Prostate gland (tissue), 2 donors: ENCODE results near the gene WWC2. TPM values are rescaled to one million over a fixed set of nuclear protein-coding genes. Genes with fewer than 3 reads are reported as not detected.

Experiments
- DNase-seq: peaks from one replicate; pipeline ENCODE4 v3.0.0-alpha.2; 2019; ENCODE audit warnings: low spot score
- H3K27ac ChIP-seq, 2 donors: fragments of 200-600 bp; sonication (generic); 2 replicates each; pipeline ENCODE4 v1.5.1; 2017 to 2019
- H3K27me3 ChIP-seq: fragments of 200-600 bp; sonication (generic); replicated peaks from 2 replicates; pipeline ENCODE4 v1.5.1; 2019; ENCODE audit not compliant: insufficient read depth
- H3K36me3 ChIP-seq, 2 donors: fragments of 200-600 bp; sonication (generic); 1 replicate in 1 of 2; 2 replicates in 1 of 2; pipeline versions ENCODE4 v1.5.1 to v1.8.1; 2017 to 2019
- H3K4me1 ChIP-seq: fragments of 200-600 bp; sonication (generic); replicated peaks from 2 replicates; pipeline ENCODE4 v1.5.1; 2019
- H3K4me3 ChIP-seq, 2 donors: fragments of 200-600 bp; sonication (generic); 2 replicates each; pipeline ENCODE4 v1.5.1; 2017 to 2019
- H3K9me3 ChIP-seq: fragments of 200-600 bp; sonication (generic); 2 replicates; pipeline ENCODE4 v1.5.1; 2017
- CTCF ChIP-seq, 4 experiments: fragments of 200-600 bp in 2 of 4; fragments of 450-650 bp in 2 of 4; sonication (generic) in 2 of 4; IDR thresholded peaks; 1 replicate in 3 of 4; 2 replicates in 1 of 4; pipeline ENCODE4 v1.5.1; 2016 to 2019; ENCODE audit warnings: antibody characterized with exemption in 4 of 4, mild to moderate bottlenecking in 2 of 4, moderate library complexity in 2 of 4
- POLR2A ChIP-seq: fragments of 450-650 bp; IDR thresholded peaks from one replicate; pipeline ENCODE4 v1.6.1; 2016; ENCODE audit warnings: antibody characterized with exemption, mild to moderate bottlenecking
- POLR2AphosphoS5 ChIP-seq: sonication (generic); formaldehyde crosslinking; IDR thresholded peaks from one replicate; pipeline ENCODE4 v1.6.1; 2017; ENCODE audit warnings: antibody characterized with exemption
- WGBS: methylation state at CpG from one replicate; pipeline ENCODE4 v1.1.5; 2018; 5-methylcytosine and 5-hydroxymethylcytosine counted together
- intact Hi-C: fragments of 100-400 bp; cut with DNase I; formaldehyde crosslinking; loops from one replicate; pipeline ENCODE4 v1.14.2; 2022
- total RNA-seq, 2 donors: library from RNA; depleted of rRNA; stranded (reverse); fragments of >200 nt; gene quantifications; one replicate each; pipeline ENCODE4 v1.1.0, GENCODE V29; 2016

WWC2 gene
- total RNA-seq, 2 donors from 2014 or later = 17.6 to 44.1 TPM

- TF ChIP-seq POLR2A = no peak
- no peak for TF ChIP-seq POLR2AphosphoS5
- TF ChIP-seq CTCF (IDR thresholded peaks at IDR 0.05) = no peak
- no peaks in the 10 kb centered on the region for H3K36me3 ChIP-seq
- 93% methylated on average over 8 of the region's 8 CpGs for WGBS
- no peak for DNase-seq
- no peak overlapping the region for H3K4me3 ChIP-seq
- no peaks in the 10 kb centered on the region for H3K27me3 ChIP-seq
- H3K9me3 ChIP-seq = no peaks in the 10 kb centered on the region
- no peak overlapping the region for H3K27ac ChIP-seq
- intact Hi-C loops = no loop called here
- H3K4me1 ChIP-seq = no peaks in the 10 kb centered on the region
These were observed 248.1 kb downstream of the WWC2 start for GRCh38 chr4:183347146-183347545.

- no peaks in the 10 kb centered on the region for H3K9me3 ChIP-seq
- H3K4me3 ChIP-seq = no peak overlapping the region
- DNase-seq = no peak
- intact Hi-C loops = no loop called here
- no peak overlapping the region for H3K27ac ChIP-seq
- H3K36me3 ChIP-seq = no peaks in the 10 kb centered on the region
- H3K27me3 ChIP-seq = no peaks in the 10 kb centered on the region
- no peak for TF ChIP-seq CTCF (IDR thresholded peaks at IDR 0.05)
- no peak for TF ChIP-seq POLR2AphosphoS5
- no peak for TF ChIP-seq POLR2A
- WGBS = 93% methylated on average over 4 of the region's 4 CpGs
- no peaks in the 10 kb centered on the region for H3K4me1 ChIP-seq
These were observed 248.5 kb downstream of the WWC2 start for GRCh38 chr4:183347566-183347965.

GRCh38 chr4:183348136-183348535, 249.1 kb downstream of the WWC2 start:
- H3K9me3 ChIP-seq = no peaks in the 10 kb centered on the region
- no peak for TF ChIP-seq CTCF (IDR thresholded peaks at IDR 0.05)
- TF ChIP-seq POLR2A = no peak
- no peak for TF ChIP-seq POLR2AphosphoS5
- 97% methylated on average over 12 of the region's 12 CpGs for WGBS
- intact Hi-C loops = no loop called here
- H3K4me3 ChIP-seq = no peak overlapping the region
- no peak overlapping the region for H3K27ac ChIP-seq
- H3K4me1 ChIP-seq = no peaks in the 10 kb centered on the region
- no peaks in the 10 kb centered on the region for H3K36me3 ChIP-seq
- H3K27me3 ChIP-seq = no peaks in the 10 kb centered on the region
- no peak for DNase-seq

GRCh38 chr4:183348706-183349659, 249.9 kb downstream of the WWC2 start:
- no peaks in the 10 kb centered on the region for H3K27me3 ChIP-seq
- H3K4me1 ChIP-seq = no peaks in the 10 kb centered on the region
- intact Hi-C loops = no loop called here
- WGBS = 83% methylated on average over 17 of the region's 17 CpGs
- no peak overlapping the region for H3K27ac ChIP-seq
- no peak for DNase-seq
- no peak overlapping the region for H3K4me3 ChIP-seq
- TF ChIP-seq CTCF (IDR thresholded peaks at IDR 0.05) (no peak), POLR2AphosphoS5 (no peak), POLR2A (no peak)
- H3K9me3 ChIP-seq = no peaks in the 10 kb centered on the region
- H3K36me3 ChIP-seq = no peaks in the 10 kb centered on the region

GRCh38 chr4:183349673-183350072, 250.6 kb downstream of the WWC2 start:
- H3K9me3 ChIP-seq = no peaks in the 10 kb centered on the region
- no peaks in the 10 kb centered on the region for H3K4me1 ChIP-seq
- TF ChIP-seq POLR2A (no peak), CTCF (IDR thresholded peaks at IDR 0.05) (no peak), POLR2AphosphoS5 (no peak)
- H3K4me3 ChIP-seq = no peak overlapping the region
- H3K27ac ChIP-seq = no peak overlapping the region
- H3K27me3 ChIP-seq = no peaks in the 10 kb centered on the region
- DNase-seq = no peak
- 92% methylated on average over 9 of the region's 9 CpGs for WGBS
- intact Hi-C loops = no loop called here
- H3K36me3 ChIP-seq = no peaks in the 10 kb centered on the region
